Suprapubic skin (tissue), 3 donors: ENCODE data around the gene PDIA3.

Experiments used
- POLR2A ChIP-seq, 2 donors: fragments of 450-650 bp; IDR thresholded peaks; one replicate each; pipeline ENCODE4 v1.6.1; 2017; ENCODE audit warnings: antibody characterized with exemption in 2 of 2, mild to moderate bottlenecking in 2 of 2, moderate library complexity in 2 of 2
- TF ChIP-seq, protein P1 (sequence below), 2 donors: fragments of 200-600 bp in 1 of 2; fragments of 450-650 bp in 1 of 2; sonication (generic) in 1 of 2; IDR thresholded peaks; one replicate each; pipeline ENCODE4 v1.5.1; 2016 to 2019; ENCODE audit warnings: antibody characterized with exemption in 2 of 2, mild to moderate bottlenecking in 1 of 2, moderate library complexity in 1 of 2

DNA sequence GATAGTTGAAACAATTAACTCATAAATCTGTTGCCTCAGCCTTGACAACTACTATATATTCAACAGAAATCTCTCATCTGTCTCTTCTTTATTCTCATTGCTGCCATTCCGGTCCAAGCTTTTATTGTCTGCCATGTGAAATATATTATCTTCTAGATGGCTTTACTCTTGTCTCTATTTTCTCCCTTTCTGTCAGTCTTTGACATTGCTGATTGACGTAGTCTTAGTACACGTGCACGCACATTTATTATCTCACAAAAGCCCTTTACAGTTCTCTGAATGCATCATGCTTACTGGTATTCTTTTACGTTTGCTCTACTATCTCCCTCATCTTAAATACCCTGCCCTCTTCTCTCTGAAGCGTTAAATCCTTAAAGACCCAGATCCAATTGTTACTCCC lies 5.6 kb downstream of the PDIA3 start:
- TF ChIP-seq, protein P1, sequence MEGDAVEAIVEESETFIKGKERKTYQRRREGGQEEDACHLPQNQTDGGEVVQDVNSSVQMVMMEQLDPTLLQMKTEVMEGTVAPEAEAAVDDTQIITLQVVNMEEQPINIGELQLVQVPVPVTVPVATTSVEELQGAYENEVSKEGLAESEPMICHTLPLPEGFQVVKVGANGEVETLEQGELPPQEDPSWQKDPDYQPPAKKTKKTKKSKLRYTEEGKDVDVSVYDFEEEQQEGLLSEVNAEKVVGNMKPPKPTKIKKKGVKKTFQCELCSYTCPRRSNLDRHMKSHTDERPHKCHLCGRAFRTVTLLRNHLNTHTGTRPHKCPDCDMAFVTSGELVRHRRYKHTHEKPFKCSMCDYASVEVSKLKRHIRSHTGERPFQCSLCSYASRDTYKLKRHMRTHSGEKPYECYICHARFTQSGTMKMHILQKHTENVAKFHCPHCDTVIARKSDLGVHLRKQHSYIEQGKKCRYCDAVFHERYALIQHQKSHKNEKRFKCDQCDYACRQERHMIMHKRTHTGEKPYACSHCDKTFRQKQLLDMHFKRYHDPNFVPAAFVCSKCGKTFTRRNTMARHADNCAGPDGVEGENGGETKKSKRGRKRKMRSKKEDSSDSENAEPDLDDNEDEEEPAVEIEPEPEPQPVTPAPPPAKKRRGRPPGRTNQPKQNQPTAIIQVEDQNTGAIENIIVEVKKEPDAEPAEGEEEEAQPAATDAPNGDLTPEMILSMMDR (IDR thresholded peaks at IDR 0.05): no peak
- no peak for TF ChIP-seq POLR2A (IDR thresholded peaks at IDR 0.05)
